ENCODE results near the gene OSBPL8.

The OSBPL8 gene, protein sequence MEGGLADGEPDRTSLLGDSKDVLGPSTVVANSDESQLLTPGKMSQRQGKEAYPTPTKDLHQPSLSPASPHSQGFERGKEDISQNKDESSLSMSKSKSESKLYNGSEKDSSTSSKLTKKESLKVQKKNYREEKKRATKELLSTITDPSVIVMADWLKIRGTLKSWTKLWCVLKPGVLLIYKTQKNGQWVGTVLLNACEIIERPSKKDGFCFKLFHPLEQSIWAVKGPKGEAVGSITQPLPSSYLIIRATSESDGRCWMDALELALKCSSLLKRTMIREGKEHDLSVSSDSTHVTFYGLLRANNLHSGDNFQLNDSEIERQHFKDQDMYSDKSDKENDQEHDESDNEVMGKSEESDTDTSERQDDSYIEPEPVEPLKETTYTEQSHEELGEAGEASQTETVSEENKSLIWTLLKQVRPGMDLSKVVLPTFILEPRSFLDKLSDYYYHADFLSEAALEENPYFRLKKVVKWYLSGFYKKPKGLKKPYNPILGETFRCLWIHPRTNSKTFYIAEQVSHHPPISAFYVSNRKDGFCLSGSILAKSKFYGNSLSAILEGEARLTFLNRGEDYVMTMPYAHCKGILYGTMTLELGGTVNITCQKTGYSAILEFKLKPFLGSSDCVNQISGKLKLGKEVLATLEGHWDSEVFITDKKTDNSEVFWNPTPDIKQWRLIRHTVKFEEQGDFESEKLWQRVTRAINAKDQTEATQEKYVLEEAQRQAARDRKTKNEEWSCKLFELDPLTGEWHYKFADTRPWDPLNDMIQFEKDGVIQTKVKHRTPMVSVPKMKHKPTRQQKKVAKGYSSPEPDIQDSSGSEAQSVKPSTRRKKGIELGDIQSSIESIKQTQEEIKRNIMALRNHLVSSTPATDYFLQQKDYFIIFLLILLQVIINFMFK
- total RNA-seq = 188 to 419 (median 216) reads per million in 9 experiments

DNA sequence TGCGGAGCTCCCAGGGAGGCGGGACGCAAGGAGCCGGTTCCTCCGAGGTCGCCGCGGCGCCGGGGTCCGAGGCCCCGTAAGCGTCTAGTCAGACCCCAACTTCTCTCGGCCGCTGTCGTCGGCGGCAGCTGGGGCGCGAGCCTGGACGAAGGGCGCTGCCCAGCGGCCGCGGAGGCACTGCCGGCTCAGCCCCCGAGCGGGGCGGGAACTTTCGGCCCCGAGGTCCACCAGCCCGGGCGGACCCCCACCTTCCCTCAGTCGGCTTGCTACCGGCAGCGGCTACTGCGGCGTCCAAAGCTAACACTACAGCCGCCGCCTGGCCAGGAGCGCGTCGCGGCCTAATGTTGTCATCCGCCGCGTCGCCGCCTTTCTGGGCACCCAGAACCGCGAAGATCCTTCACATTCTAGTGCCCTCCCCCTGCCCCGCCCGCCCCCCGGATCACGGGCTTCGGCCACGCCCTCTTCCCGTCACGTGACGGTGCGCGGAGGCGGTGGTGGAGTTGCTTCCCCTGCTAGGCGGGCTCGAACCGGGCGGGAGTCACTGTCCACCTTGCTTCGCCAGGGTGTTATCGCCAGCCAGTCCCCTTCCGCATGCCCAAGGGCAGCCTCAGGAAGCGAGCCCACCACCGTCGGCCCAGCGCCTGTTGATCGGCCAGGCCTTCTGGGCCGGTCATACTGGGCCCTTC lies at the start of gene OSBPL8:
Gene OSBPL8, minus strand, starts transcription at position 372 of the 686 bp plus-strand sequence. CDS start 72,220 bp downstream, outside the sequence.
- peaks cover 32% of the 10 kb centered on the region for H3K36me3 Mint-ChIP-seq (ENCODE audit: insufficient read depth)
- H3K27me3 Mint-ChIP-seq = no peaks in the 10 kb centered on the region
- DNase-seq (peak; percentile 92 to 95 (median 94)), ATAC-seq (replicated peaks) (peak; percentile 69)
- H3K4me3 Mint-ChIP-seq = peak within 1 kb of the TSS; percentile 92 to 93
- H3K9me3 Mint-ChIP-seq = no peaks in the 10 kb centered on the region
- H3K27ac Mint-ChIP-seq = peak within 1 kb of the TSS; percentile 95 to 96
- peaks cover 19 to 25% of the 10 kb centered on the region in 2 donors for H3K4me1 Mint-ChIP-seq (ENCODE audit: low read depth in 2 of 2)

DNA sequence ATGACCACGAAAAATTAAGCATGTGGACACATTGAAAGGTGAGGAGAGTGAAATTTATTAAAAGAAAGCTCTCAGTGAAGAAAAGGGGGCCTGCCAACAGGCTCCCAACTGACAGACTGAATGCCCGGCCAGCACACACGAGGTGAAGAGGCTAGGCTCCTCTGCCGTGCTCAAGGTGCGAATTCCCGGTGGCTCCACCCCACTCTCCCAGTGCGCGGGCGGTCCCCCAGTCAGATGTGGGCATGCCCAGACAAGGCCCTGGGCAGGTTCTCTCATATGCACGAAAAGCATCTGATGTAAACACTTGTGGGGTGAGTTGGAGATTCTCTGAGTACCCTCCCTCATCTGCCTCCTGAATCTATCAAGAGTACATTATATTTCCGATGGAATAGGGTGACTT lies 48.5 kb upstream of the OSBPL8 start:
- H3K4me3 Mint-ChIP-seq = no peak overlapping the region
- H3K36me3 Mint-ChIP-seq (ENCODE audit: insufficient read depth) = no peaks in the 10 kb centered on the region
- H3K4me1 Mint-ChIP-seq (ENCODE audit: low read depth in 2 of 2) = no peaks in the 10 kb centered on the region
- no peak overlapping the region for H3K27ac Mint-ChIP-seq
- DNase-seq (no peak), ATAC-seq (replicated peaks) (no peak)
- H3K9me3 Mint-ChIP-seq = no peaks in the 10 kb centered on the region
- H3K27me3 Mint-ChIP-seq = peaks cover 6 to 10% of the 10 kb centered on the region in 2 donors

DNA sequence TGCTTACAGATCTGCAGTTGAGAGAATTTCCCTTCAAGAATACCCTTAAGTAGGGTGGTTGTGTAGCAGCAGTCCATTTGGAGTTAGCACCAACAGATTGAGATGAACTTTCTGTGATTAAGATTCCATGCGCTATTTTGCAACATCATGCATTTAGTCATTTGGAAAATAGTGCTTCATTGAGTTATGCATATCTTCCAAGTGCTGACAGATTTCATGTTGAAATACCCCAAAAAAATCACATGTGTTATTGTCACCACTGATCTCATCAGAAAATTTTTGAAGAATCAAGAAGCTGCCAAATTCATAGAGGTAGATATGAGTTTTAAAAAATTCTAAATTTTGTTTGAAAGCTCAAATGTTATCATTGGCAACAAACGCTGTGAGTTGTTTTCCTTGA lies 35.5 kb upstream of the OSBPL8 start:
- DNase-seq = no peak
- Mint-ChIP-seq H3K27ac (no peak overlapping the region), H3K4me1 (ENCODE audit: low read depth in 2 of 2) (no peaks in the 10 kb centered on the region), H3K9me3 (no peaks in the 10 kb centered on the region), H3K27me3 (no peaks in the 10 kb centered on the region), H3K4me3 (no peak overlapping the region), H3K36me3 (ENCODE audit: insufficient read depth) (no peaks in the 10 kb centered on the region)
- ATAC-seq (replicated peaks) = no peak

DNA sequence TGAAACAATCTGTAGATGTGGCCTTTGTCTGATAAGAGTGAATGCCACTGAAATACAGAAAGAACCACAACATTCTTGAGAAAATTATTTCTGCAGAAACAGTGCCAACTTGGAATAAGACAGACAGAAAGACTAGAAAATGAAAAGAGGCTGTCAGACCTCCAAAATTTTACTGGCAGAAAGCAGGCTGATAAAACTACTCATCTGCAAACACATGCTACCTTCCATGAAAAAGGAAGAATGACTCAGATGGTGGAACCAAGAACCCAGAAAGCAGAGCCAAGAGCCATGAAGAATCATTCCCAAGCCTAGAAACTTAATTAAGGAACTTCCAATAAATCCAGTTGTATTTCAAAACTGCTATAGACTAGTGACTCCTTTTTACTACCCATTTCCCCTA lies 31.9 kb upstream of the OSBPL8 start:
- no peak overlapping the region for H3K27ac Mint-ChIP-seq
- no peaks in the 10 kb centered on the region for H3K27me3 Mint-ChIP-seq
- H3K9me3 Mint-ChIP-seq = no peaks in the 10 kb centered on the region
- H3K4me1 Mint-ChIP-seq (ENCODE audit: low read depth in 2 of 2) = peaks cover 0 to 4% of the 10 kb centered on the region in 2 donors
- H3K36me3 Mint-ChIP-seq (ENCODE audit: insufficient read depth) = no peaks in the 10 kb centered on the region
- no peak for ATAC-seq (replicated peaks)
- no peak for DNase-seq
- no peak overlapping the region for H3K4me3 Mint-ChIP-seq

DNA sequence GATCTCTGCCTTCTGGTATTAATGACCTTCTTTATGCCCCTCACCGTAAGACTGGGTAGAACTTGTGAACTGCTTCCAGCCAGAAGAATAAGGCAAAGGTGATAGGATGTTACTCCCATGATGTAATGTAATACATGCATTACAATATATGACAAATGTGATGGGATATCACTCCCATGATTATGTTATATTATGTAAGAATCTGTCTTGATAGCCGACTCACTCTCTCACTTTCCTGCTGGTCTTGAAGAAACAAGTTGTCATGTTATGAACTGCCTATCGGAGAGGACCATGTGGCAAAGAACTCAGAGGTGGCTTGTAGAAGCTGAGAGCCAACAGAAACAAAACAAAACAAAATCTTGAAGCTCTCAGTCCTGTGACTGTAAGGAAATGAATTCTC lies 30.6 kb upstream of the OSBPL8 start:
- H3K4me3 Mint-ChIP-seq = no peak overlapping the region
- H3K27ac Mint-ChIP-seq = no peak overlapping the region
- DNase-seq (no peak), ATAC-seq (replicated peaks) (no peak)
- H3K27me3 Mint-ChIP-seq = no peaks in the 10 kb centered on the region
- H3K4me1 Mint-ChIP-seq (ENCODE audit: low read depth in 2 of 2) = peaks cover 0 to 4% of the 10 kb centered on the region in 2 donors
- no peaks in the 10 kb centered on the region for H3K36me3 Mint-ChIP-seq (ENCODE audit: insufficient read depth)
- no peaks in the 10 kb centered on the region for H3K9me3 Mint-ChIP-seq

DNA sequence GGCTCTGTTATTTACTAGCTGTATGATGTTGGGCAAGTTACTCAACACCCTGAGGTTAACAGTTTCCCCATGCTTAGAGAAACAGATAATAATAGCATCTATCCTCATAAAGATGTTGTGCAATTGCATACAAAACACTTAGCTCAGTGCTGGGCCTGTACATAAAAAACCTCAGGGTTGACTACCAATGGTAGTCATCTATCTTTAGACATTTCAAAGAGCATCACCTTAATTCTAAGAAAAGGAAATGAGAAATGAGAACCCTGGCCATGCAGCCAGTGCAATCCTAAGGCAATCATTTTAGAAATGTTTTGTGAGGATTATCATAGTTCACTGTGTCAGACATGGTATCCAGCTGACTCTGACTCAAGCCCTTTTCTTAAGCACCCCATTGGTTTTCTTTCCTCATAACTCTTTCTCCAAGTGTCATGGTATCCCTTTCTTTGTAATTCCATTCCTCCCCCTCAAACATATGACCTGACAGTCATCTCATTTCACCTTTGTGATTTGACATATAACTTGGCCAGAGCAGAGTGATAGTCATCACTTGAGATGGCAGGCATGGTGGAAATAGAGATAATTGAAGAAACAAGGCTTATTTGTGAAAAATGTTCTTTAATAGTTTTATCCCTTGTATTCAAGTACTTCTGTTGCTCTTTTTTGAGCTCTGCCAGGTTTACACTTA lies 29.5 kb upstream of the OSBPL8 start:
- no peak overlapping the region for H3K27ac Mint-ChIP-seq
- no peak for DNase-seq
- H3K4me1 Mint-ChIP-seq (ENCODE audit: low read depth in 2 of 2) = peaks cover 0 to 4% of the 10 kb centered on the region in 2 donors

DNA sequence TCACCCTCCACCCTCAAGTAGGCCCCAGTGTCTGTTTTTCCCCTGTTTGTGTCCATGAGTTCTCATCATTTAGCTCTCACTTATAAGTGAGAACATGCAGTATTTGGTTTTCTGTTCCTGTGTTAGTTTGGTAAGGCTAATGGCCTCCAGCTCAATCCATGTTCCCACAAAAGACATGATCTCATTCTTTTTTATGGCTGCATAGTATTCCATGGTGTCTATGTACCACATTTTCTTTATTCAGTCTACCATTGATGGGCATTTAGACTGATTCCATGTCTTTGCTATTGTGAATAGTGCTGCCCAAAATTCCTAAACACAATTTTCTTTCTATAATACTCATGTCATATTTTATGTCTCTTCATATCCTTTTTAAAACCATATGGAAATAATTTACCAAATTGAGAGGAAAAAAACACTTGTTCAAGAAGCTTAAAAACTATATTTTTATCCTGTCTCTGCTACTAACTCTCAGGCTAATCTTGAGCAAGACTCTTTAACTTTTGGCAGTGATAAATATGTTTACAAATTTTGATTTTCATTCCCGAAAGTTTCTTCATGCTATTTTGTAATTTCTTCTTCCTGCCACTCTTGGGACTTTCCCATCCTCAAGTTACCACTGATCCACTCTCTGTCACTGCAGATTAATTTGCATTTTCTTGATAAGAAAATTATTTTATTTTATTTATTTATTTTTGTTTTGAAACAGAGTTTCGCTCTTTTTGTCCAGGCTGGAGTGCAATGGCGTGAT lies 28.0 kb upstream of the OSBPL8 start:
- no peak for DNase-seq
- Mint-ChIP-seq H3K9me3 (no peaks in the 10 kb centered on the region), H3K27ac (no peak overlapping the region), H3K4me3 (no peak overlapping the region), H3K36me3 (ENCODE audit: insufficient read depth) (no peaks in the 10 kb centered on the region), H3K27me3 (no peaks in the 10 kb centered on the region), H3K4me1 (ENCODE audit: low read depth in 2 of 2) (peaks cover 0 to 4% of the 10 kb centered on the region in 2 donors)
- no peak for ATAC-seq (replicated peaks)

More for the DNA sequence above, 29.5 kb upstream of the OSBPL8 start:
- no peak overlapping the region for H3K4me3 Mint-ChIP-seq
- no peaks in the 10 kb centered on the region for H3K36me3 Mint-ChIP-seq (ENCODE audit: insufficient read depth)
- peak; percentile 22 for ATAC-seq (replicated peaks)
- no peaks in the 10 kb centered on the region for H3K9me3 Mint-ChIP-seq
- H3K27me3 Mint-ChIP-seq = no peaks in the 10 kb centered on the region

DNA sequence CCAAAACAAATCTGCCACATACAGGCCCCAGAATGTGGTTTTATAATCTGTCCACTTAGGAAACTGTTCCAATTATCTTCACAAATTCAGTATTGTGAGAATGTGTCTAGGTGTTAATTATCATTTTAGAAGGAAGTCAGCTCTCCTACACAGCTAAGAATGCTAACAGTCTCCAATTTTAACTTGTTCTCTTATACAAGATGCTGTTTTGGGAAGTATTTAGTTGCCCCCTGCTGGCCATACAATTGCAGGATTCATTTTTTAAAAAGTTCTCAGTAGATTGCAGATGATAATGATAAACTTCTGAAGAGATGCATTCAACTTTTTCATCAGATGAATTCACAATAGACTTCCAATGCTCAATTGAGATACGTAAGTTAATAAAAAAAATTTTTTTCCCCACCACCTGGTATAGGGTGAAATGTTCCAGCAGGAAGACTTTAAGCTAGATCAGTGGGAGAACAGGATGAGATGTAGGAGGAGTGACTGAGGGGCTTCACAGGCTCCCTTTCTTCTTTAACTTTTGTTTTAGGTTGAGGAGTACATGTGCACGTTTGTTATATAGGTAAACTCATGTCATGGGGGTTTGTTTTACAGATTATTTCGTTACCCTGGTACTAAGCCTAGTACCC lies 27.3 kb upstream of the OSBPL8 start:
- DNase-seq (peak; percentile 35 to 47 (median 38)), ATAC-seq (replicated peaks) (peak; percentile 77)
- no peaks in the 10 kb centered on the region for H3K9me3 Mint-ChIP-seq
- no peak overlapping the region for H3K4me3 Mint-ChIP-seq
- H3K27me3 Mint-ChIP-seq = no peaks in the 10 kb centered on the region
- H3K4me1 Mint-ChIP-seq (ENCODE audit: low read depth in 2 of 2) = peaks cover 0 to 4% of the 10 kb centered on the region in 2 donors
- H3K36me3 Mint-ChIP-seq (ENCODE audit: insufficient read depth) = no peaks in the 10 kb centered on the region
- no peak overlapping the region for H3K27ac Mint-ChIP-seq

DNA sequence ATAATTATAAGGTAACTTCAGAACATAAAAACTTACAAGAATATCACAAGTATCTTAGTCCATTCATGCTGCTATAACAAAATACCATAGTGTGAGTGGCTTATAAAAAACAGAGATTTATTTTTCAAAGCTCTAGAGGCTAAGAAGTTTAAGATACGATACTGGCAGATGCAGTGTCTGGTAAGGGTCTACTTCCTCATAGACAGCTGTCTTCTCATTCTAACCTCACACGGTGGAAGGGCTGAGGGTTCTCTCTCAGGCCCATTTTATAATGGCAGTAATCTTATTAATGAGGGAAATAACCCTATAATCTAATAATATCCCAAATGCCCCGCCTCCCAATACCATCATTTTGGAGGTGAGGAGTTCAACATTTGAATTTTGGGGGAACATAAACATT lies 23.7 kb upstream of the OSBPL8 start:
- no peak for DNase-seq
- no peak for ATAC-seq (replicated peaks)
- H3K36me3 Mint-ChIP-seq (ENCODE audit: insufficient read depth) = no peaks in the 10 kb centered on the region
- no peaks in the 10 kb centered on the region for H3K9me3 Mint-ChIP-seq
- peaks cover 0 to 4% of the 10 kb centered on the region in 2 donors for H3K4me1 Mint-ChIP-seq (ENCODE audit: low read depth in 2 of 2)
- no peaks in the 10 kb centered on the region for H3K27me3 Mint-ChIP-seq
- H3K27ac Mint-ChIP-seq = no peak overlapping the region
- no peak overlapping the region for H3K4me3 Mint-ChIP-seq

DNA sequence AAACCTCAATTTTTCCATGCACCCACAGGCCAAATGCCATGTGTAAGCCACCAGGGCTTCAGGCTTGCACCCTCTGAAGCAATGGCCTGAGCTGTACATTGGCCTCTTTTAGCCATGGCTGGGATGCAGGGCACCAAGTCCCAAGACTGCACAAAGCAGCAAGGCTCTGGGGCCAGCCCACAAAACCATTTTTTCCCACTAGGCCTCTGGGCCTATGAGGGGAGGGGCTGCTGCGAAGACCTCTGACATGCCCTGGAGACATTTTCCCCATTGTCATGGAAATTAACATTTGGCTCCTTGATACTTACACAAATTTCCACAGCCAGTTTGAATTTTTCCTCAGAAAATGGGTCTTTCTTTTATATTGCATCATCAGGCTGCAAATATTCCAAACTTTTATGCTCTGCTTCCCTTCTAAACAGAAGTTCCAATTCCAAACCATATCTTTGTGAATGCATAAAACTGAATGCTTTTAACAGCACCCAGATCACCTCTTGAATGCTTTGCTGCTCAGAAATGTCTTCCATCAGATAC lies 14.3 kb upstream of the OSBPL8 start:
- H3K9me3 Mint-ChIP-seq = peaks cover 0 to 2% of the 10 kb centered on the region in 2 donors
- no peaks in the 10 kb centered on the region for H3K36me3 Mint-ChIP-seq (ENCODE audit: insufficient read depth)
- H3K27me3 Mint-ChIP-seq = no peaks in the 10 kb centered on the region
- DNase-seq (no peak), ATAC-seq (replicated peaks) (no peak)
- H3K4me3 Mint-ChIP-seq = no peak overlapping the region
- H3K27ac Mint-ChIP-seq = no peak overlapping the region
- H3K4me1 Mint-ChIP-seq (ENCODE audit: low read depth in 2 of 2) = peaks cover 4 to 6% of the 10 kb centered on the region in 2 donors

DNA sequence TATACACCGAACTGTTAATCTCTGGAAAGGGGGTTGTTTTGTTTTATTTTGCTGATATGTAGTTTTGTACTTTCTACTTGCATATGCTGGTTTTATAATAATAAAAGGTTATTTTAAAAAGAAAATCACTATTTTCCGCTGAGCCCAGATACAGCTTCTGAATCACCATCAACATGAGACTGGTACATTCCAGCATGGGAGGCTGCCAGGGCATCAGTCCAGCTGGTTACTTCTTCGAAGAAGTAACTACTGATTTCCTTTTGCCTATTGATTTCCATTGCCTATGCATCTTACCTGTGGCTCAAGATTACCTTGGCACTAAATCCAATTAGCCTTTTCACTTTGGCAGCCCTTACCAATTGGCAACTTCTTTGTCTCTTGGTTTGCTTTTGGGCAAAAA lies 11.7 kb upstream of the OSBPL8 start:
- H3K36me3 Mint-ChIP-seq (ENCODE audit: insufficient read depth) = no peaks in the 10 kb centered on the region
- no peak for DNase-seq
- no peak overlapping the region for H3K4me3 Mint-ChIP-seq
- H3K4me1 Mint-ChIP-seq (ENCODE audit: low read depth in 2 of 2) = peaks cover 4 to 6% of the 10 kb centered on the region in 2 donors
- H3K9me3 Mint-ChIP-seq = peaks cover 0 to 2% of the 10 kb centered on the region in 2 donors
- H3K27me3 Mint-ChIP-seq = no peaks in the 10 kb centered on the region
- no peak for ATAC-seq (replicated peaks)
- no peak overlapping the region for H3K27ac Mint-ChIP-seq
